Activated naive CD8-positive, alpha-beta T cell (primary cell): ENCODE data around the gene MYO5A.

Experiments used
- H3K27ac Mint-ChIP-seq: one replicate; pipeline ENCODE4 v1.8.0; 2021; ENCODE audit warnings: mixed read lengths
- H3K27me3 Mint-ChIP-seq: one replicate; pipeline ENCODE4 v1.8.0; 2021; ENCODE audit warnings: mixed read lengths
- H3K36me3 Mint-ChIP-seq: one replicate; pipeline ENCODE4 v1.8.0; 2021; ENCODE audit warnings: mixed read lengths
- H3K4me1 Mint-ChIP-seq: one replicate; pipeline ENCODE4 v1.8.0; 2021; ENCODE audit warnings: low read depth, mixed read lengths
- H3K4me3 Mint-ChIP-seq: one replicate; pipeline ENCODE4 v1.8.0; 2021; ENCODE audit warnings: mild to moderate bottlenecking, mixed read lengths
- H3K9me3 Mint-ChIP-seq: one replicate; pipeline ENCODE4 v1.8.0; 2021; ENCODE audit warnings: low read depth, mixed read lengths

The MYO5A gene

DNA sequence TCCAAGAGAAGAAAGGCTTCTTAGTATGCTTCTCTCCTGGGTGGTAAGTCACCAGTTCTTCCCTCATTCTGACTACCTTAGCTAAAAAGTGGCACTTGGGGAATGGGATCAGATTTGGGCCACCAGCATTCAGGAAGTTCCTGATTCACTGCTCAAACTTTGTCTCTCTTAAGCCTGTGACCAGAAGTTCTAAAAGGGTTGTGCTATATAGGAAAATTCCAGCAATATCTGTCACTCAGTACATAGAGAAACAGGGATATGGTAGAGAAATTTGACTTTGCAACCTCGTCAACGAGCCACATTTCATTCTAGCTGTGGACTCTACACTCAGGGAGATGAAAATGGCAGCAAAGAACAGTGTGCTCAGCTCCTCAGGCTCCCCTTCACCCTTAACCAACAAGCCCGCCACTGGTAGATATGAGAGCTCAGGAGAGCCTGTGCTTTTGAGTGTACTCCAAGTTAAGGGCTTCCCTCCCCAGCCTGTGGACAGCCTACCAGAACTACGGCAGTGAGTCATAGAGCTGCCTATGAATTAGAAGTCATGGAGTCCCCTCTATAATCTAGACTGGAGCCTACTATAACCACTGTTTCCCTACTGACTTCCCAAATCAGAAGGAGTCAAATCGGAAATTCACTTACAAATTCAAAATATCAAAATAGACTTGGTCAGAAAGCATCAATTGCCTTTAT lies 180.5 kb downstream of the MYO5A start:
- Mint-ChIP-seq H3K27me3 (no peaks in the 10 kb centered on the region), H3K36me3 (peaks cover 3% of the 10 kb centered on the region), H3K9me3 (no peaks in the 10 kb centered on the region), H3K4me3 (no peak overlapping the region), H3K27ac (peak overlapping the region; percentile 12), H3K4me1 (no peaks in the 10 kb centered on the region)

DNA sequence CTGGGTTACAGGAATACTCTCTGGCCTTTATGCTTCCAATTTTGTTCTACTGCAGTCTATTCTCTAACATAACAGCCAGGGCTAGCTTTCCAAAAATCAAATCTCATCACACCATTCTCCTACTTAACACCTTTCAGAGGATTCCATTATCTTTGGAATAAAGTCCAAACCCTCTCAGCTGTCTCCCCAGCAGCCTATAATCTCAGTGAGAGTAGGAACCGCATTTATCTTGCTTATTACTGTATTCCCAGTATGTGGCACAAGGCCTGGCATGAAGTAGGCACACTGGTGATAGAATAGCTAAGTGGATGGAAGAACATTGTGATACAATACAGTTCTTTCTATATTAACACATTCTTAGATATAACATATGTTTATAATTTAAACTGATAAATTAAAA lies 184.1 kb downstream of the MYO5A start:
- Mint-ChIP-seq H3K4me1 (no peaks in the 10 kb centered on the region), H3K27me3 (no peaks in the 10 kb centered on the region), H3K36me3 (no peaks in the 10 kb centered on the region), H3K4me3 (no peak overlapping the region), H3K9me3 (no peaks in the 10 kb centered on the region), H3K27ac (no peak overlapping the region)

DNA sequence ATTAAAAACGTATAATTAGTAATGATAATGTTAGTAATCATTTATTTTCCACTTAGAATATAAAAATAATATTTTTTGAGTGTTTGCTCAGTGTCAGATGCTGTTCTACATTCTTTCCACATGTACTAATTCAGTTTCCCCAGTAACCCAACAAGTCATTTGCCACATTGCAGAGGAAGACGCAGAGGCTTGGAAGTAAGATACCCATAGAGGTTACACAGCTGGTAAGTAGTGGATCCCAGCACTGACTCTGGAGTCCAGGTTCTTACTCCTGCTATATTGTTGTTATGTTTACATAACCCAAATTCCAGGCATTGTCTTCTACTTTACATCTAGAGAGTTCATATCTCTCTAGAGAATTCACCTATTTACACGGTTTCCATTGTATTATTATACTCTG lies 184.8 kb downstream of the MYO5A start:
- H3K4me1 Mint-ChIP-seq, result no peaks in the 10 kb centered on the region
- H3K27ac Mint-ChIP-seq, result no peak overlapping the region
- no peak overlapping the region for H3K4me3 Mint-ChIP-seq
- no peaks in the 10 kb centered on the region for H3K36me3 Mint-ChIP-seq
- no peaks in the 10 kb centered on the region for H3K9me3 Mint-ChIP-seq
- no peaks in the 10 kb centered on the region for H3K27me3 Mint-ChIP-seq

DNA sequence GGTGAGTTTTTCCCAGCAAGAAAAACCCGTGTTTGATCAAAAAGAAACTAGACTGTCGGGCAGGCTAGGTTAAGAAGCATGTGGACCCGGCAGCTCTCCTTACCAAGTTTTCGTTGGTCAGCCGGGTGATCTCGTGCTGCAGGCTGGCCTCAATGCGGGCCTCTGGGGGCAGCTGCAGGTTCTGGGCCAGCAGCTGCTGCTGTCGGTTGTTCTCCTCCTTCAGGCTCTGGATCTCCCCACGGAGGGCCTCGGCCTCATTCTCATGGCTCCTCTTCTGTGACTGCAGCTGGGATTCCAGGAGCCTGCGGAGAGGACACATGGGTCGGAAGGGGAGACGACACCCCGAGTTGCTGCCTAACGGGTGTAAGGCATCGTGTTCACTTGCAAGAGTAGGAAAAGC lies 188.6 kb downstream of the MYO5A start:
- Mint-ChIP-seq H3K4me1 (no peaks in the 10 kb centered on the region), H3K27ac (no peak overlapping the region), H3K36me3 (no peaks in the 10 kb centered on the region), H3K4me3 (no peak overlapping the region), H3K9me3 (no peaks in the 10 kb centered on the region), H3K27me3 (no peaks in the 10 kb centered on the region)

DNA sequence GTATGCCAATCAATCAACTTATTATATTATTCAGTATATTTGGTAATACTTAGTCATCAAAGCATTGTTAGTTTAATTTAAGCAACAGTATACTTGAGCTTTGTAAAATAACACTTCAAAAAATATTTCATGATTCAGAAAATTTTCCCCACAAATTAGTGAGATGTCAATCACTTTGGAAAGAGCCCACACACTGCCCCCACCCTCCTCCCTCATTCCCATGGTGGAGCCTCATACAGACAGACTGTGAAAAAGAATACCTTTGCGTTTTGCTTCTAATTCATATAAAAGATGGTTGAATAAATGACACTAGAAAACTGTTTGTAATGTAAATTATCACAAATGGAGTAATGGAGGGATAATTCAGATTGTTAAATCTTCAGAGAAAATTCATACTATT lies 189.8 kb downstream of the MYO5A start:
- no peak overlapping the region for H3K27ac Mint-ChIP-seq
- peaks cover 3% of the 10 kb centered on the region for H3K36me3 Mint-ChIP-seq
- H3K4me3 Mint-ChIP-seq, result no peak overlapping the region
- no peaks in the 10 kb centered on the region for H3K9me3 Mint-ChIP-seq
- H3K27me3 Mint-ChIP-seq, result no peaks in the 10 kb centered on the region
- H3K4me1 Mint-ChIP-seq, result no peaks in the 10 kb centered on the region

DNA sequence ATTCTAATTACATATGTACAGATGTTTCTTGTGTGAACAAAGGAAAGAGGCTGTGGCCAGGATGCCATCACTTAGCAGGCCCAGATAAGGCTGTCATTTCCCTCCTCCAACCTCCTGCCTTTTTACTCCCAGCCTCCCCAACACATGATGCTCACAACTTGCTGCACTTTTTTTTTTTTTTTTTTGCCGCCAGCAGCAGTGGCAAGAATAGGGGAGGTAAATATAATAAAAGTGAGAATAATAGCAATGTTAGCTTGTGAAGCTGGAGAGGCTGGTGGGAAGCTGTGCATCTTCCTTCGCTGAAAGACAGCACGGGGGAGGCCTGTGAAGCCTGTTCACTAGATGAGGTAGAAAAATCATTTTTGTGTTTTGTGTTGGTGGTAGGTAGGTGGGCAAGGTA lies 190.6 kb downstream of the MYO5A start:
- H3K27me3 Mint-ChIP-seq, result no peaks in the 10 kb centered on the region
- no peak overlapping the region for H3K4me3 Mint-ChIP-seq
- peaks cover 3% of the 10 kb centered on the region for H3K36me3 Mint-ChIP-seq
- peak overlapping the region; percentile 6 for H3K27ac Mint-ChIP-seq
- H3K4me1 Mint-ChIP-seq, result no peaks in the 10 kb centered on the region
- H3K9me3 Mint-ChIP-seq, result no peaks in the 10 kb centered on the region

DNA sequence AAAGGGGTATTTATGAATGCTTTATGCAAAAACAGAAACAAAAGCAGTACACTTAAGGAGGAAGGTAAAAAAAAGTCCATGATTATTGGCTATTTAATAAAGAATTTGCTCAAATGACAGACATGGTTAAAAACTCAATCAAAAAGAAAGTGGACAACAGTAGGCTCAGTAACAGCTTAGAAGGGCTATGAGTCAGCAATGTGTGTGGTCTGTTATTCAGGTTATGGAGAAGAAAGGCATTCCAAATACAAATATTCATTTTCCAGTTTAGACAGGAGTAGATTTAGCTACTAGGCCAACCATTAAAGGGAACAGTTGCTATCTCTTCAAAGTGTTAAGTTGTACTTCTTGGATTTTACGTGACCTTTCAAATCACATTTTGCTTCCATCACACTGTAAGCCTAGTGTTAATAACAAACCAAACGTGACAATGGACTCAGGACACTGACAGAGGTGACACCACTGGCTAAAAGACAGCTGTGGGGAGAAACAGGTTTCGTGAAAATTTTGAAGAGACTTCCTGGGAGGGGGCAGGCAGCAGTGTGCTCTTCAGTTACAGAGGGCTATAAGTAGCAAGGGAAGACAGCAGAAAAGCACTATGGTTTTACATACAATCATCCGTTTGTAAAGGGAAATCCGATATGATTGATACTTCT lies 191.4 kb downstream of the MYO5A start:
- Mint-ChIP-seq H3K4me1 (peaks cover 3% of the 10 kb centered on the region), H3K4me3 (no peak overlapping the region), H3K27me3 (no peaks in the 10 kb centered on the region), H3K27ac (peak overlapping the region; percentile 67), H3K36me3 (peaks cover 3% of the 10 kb centered on the region), H3K9me3 (no peaks in the 10 kb centered on the region)

DNA sequence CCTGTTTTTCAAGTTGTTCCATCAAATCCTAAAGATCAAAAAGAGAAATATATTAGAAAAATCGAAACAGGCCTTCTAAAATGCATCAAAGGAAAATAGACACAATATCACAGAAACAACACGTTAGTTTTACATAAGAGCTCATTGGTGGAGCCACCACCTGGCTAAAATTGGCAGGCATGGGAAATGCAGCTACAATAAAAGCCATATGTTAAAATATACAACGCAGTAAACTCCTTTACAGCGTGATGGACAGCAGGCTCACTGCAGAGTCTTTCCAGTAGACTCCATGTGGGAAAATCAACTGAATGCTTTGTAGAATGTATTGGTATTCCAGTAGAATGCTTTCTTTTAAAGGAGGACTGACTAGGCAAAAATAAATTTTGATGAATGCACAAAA lies 192.2 kb downstream of the MYO5A start:
- Mint-ChIP-seq H3K4me1 (peaks cover 10% of the 10 kb centered on the region), H3K4me3 (no peak overlapping the region), H3K27me3 (no peaks in the 10 kb centered on the region), H3K36me3 (peaks cover 3% of the 10 kb centered on the region), H3K27ac (no peak overlapping the region), H3K9me3 (no peaks in the 10 kb centered on the region)

DNA sequence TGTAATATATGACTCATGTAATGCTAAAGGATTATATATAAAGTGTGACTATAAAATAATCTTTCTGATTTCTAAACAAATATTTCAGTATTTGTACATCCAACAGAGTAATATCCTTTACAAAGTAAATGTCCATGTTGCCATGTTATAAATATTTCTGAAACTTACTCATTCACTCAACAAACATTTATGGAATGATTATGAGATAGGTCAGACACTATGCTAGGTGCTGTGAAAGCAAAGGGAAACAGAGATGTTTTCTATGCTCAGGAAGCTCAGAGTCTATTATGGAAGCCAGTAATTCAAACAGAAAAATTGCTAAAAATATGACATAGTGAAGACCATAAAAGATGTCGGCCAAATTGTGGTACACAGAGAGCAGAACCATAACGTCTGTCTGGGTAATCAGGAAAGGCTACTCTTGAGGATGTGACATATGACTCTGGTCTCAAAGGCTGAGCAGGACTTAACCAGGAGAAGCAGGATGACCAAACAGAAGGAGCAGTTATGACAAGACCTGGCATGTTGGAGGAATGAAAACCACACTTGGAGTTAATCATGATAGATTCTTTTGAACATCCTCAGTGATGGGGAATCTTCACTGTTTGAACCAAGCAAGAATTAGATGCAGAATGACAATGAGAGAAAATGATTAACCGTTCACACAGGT lies 194.1 kb downstream of the MYO5A start:
- peaks cover 14% of the 10 kb centered on the region for H3K4me1 Mint-ChIP-seq
- H3K27ac Mint-ChIP-seq, result no peak overlapping the region
- H3K9me3 Mint-ChIP-seq, result no peaks in the 10 kb centered on the region
- H3K36me3 Mint-ChIP-seq, result peaks cover 8% of the 10 kb centered on the region
- H3K27me3 Mint-ChIP-seq, result no peaks in the 10 kb centered on the region
- H3K4me3 Mint-ChIP-seq, result no peak overlapping the region

DNA sequence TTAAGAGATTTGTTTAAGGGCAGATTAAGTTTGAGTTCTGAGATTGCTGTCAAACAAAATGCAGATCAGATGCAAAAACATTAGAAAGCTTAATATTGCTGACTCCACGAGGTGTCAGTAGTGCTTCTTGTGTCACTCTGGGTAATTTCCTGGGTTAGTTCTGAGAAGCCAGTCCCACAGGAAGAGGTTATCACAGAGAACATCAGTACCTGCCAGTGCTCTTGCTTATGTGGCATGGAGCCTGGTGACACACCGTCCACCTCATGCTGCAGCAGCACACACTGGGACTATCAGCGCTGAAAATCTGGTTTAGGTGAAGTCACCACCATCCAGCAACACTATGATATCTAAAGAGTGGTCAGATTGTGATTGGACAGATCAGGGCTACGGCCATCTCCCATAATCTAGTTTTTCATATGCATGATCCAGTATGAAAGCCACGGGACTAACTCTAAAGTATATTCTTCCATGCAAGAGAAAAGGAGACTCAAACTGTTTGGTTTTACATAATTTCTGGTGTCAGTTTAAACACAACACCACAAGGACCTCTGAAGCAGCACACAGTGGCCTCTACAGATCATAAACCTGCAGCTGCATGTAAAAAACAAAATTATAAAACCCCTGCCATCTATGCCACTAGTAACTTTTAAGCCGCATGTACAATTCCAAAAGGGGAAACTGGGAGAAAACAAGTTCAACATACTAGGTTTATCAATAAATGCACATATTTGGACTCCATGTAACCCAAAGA lies 197.0 kb downstream of the MYO5A start:
- Mint-ChIP-seq H3K9me3 (no peaks in the 10 kb centered on the region), H3K4me3 (no peak overlapping the region), H3K36me3 (peaks cover 14% of the 10 kb centered on the region), H3K4me1 (peaks cover 14% of the 10 kb centered on the region), H3K27ac (peak overlapping the region; percentile 86), H3K27me3 (no peaks in the 10 kb centered on the region)

DNA sequence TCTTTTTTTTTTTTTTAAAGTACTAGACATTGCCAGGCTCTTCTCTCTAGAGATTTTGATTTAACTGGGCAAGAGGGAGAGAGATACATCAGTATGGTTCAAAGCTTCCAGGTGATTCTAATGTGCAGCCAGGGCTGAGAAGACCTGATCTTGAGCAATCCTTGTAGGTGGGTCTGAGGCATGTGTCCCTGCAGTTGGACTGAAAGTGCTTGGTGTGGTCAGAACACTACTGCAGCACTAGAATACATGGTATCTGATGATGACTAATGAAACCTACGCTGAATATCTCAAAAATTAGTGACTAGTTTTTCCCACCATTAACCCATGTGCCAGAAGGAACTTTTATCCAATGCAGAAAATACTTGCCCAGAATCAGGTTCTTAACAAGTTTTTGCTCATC lies 198.7 kb downstream of the MYO5A start:
- Mint-ChIP-seq H3K4me3 (no peak overlapping the region), H3K27ac (no peak overlapping the region), H3K4me1 (peaks cover 14% of the 10 kb centered on the region), H3K27me3 (no peaks in the 10 kb centered on the region), H3K36me3 (peaks cover 16% of the 10 kb centered on the region), H3K9me3 (no peaks in the 10 kb centered on the region)

DNA sequence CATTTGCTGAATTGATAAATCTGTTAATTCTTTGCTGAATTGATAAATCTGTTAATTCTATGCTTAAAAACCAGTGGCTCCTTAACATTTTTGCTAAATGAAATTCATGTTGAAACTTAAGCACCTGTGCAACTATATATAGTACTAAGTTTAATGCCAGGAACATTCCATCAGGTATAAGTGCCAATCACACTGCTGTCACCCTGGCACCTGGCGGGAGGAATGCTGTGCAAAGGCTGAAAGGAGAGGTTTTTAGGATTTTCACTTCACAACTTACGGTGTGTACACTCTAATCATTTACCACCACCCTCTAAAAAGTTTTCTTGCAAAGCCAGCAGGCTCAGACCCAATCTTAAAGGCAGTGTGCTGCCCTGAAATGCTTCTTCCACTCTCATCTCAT lies 199.5 kb downstream of the MYO5A start:
- H3K9me3 Mint-ChIP-seq, result no peaks in the 10 kb centered on the region
- no peaks in the 10 kb centered on the region for H3K27me3 Mint-ChIP-seq
- no peak overlapping the region for H3K4me3 Mint-ChIP-seq
- peaks cover 13% of the 10 kb centered on the region for H3K36me3 Mint-ChIP-seq
- no peak overlapping the region for H3K27ac Mint-ChIP-seq
- H3K4me1 Mint-ChIP-seq, result peaks cover 14% of the 10 kb centered on the region

DNA sequence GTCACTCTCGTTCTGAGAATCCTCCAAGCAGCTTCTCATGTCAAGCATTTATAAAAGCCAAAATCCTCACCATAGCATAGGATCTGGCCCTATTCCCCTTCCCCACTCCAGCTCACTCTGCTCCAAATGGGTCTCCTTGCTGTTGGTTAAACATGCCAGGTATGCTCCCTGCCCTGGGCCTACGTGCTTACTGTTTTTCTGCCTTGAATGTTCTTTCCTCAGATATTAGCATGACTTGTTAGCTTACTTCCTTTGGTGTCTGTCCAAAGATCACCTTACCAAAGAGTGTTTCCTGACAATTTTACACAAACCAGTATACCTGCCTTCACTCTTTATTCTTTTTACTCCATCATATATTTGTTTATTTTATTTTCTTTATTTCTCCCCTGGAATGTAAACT lies 200.0 kb downstream of the MYO5A start:
- Mint-ChIP-seq H3K9me3 (no peaks in the 10 kb centered on the region), H3K4me1 (peaks cover 14% of the 10 kb centered on the region), H3K27me3 (no peaks in the 10 kb centered on the region), H3K4me3 (no peak overlapping the region), H3K27ac (no peak overlapping the region), H3K36me3 (peaks cover 13% of the 10 kb centered on the region)

DNA sequence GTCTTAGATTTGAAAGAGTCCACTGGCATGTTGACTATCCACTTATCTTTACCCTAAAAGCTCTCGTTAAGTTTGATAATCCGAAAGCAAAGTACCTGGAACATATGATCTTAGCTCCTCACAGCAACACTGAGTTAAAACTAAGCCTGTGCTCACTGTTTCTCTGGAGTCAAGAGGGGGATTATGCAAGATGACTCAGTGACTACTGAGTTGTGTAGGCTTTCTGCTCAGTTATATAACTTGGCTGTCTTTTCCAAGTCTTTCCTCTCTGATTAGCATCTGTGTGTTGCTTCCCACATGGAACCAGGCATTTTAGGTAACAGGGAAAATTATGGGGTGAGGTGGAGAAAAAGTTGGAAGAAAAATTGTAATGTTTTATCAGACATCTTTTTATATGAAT lies 201.9 kb downstream of the MYO5A start:
- Mint-ChIP-seq H3K9me3 (no peaks in the 10 kb centered on the region), H3K27ac (no peak overlapping the region), H3K36me3 (peaks cover 19% of the 10 kb centered on the region), H3K4me3 (no peak overlapping the region), H3K27me3 (no peaks in the 10 kb centered on the region), H3K4me1 (peaks cover 7% of the 10 kb centered on the region)

DNA sequence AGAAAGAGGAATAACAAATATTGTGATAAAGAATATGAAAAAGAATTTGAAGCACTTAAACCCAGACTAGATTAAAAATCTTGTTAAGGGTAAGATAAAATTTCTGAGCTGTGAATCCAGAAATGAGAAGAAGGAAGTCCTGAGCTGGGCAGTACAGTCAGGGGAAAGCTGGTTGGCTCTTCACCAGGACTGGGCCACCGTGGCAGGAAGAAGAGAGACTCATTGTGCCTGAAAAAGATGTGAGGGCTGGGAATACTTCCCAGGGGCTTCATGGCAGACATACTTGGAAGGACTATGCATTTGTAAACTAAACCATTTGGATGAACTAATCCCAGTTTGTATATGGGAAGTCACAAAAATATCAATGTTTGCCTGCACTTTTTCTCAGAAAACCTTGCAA lies 204.6 kb downstream of the MYO5A start:
- Mint-ChIP-seq H3K4me1 (no peaks in the 10 kb centered on the region), H3K36me3 (peaks cover 18% of the 10 kb centered on the region), H3K4me3 (no peak overlapping the region), H3K27ac (no peak overlapping the region), H3K9me3 (no peaks in the 10 kb centered on the region), H3K27me3 (no peaks in the 10 kb centered on the region)
